ENCODE data around the gene VAV2. TPM values are rescaled to one million over a fixed set of nuclear protein-coding genes. Genes with fewer than 3 reads are reported as not detected.

VAV2 gene
- total and polyA plus RNA-seq, 4 donors, result 4.9 to 26.4 (median 17.0) TPM

- H3K9ac ChIP-seq (ENCODE audit: low read depth in 1 of 2, low read length in 2 of 2), result no peak overlapping the region
- no peak overlapping the region for H3K4me3 ChIP-seq (ENCODE audit: low read depth in 1 of 3, low read length in 3 of 3)
- TF ChIP-seq RAD21 (IDR thresholded peaks at IDR 0.05) (no peak), HNF4G (IDR thresholded peaks at IDR 0.05) (no peak), GABPA (IDR thresholded peaks at IDR 0.05 in 1 of 2, conservative IDR thresholded peaks at IDR 0.05 in 1 of 2) (no peak), HNF4A (conservative IDR thresholded peaks at IDR 0.05) (no peak), FOXA2 (IDR thresholded peaks at IDR 0.05) (no peak), JUND (IDR thresholded peaks at IDR 0.05) (no peak), SP1 (IDR thresholded peaks at IDR 0.05) (no peak), FOXA1 (IDR thresholded peaks at IDR 0.05) (no peak), ATF3 (IDR thresholded peaks at IDR 0.05) (no peak), TAF1 (conservative IDR thresholded peaks at IDR 0.05) (no peak), NR2F2 (IDR thresholded peaks at IDR 0.05) (no peak), EGR1 (IDR thresholded peaks at IDR 0.05; ENCODE audit: low read depth in 2 of 2) (no peak)
- TF ChIP-seq, protein P1, sequence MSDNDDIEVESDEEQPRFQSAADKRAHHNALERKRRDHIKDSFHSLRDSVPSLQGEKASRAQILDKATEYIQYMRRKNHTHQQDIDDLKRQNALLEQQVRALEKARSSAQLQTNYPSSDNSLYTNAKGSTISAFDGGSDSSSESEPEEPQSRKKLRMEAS (IDR thresholded peaks at IDR 0.05), result no peak
- TF ChIP-seq, protein P2, sequence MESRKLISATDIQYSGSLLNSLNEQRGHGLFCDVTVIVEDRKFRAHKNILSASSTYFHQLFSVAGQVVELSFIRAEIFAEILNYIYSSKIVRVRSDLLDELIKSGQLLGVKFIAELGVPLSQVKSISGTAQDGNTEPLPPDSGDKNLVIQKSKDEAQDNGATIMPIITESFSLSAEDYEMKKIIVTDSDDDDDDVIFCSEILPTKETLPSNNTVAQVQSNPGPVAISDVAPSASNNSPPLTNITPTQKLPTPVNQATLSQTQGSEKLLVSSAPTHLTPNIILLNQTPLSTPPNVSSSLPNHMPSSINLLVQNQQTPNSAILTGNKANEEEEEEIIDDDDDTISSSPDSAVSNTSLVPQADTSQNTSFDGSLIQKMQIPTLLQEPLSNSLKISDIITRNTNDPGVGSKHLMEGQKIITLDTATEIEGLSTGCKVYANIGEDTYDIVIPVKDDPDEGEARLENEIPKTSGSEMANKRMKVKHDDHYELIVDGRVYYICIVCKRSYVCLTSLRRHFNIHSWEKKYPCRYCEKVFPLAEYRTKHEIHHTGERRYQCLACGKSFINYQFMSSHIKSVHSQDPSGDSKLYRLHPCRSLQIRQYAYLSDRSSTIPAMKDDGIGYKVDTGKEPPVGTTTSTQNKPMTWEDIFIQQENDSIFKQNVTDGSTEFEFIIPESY (IDR thresholded peaks at IDR 0.05), result no peak
- TF ChIP-seq, protein P3, sequence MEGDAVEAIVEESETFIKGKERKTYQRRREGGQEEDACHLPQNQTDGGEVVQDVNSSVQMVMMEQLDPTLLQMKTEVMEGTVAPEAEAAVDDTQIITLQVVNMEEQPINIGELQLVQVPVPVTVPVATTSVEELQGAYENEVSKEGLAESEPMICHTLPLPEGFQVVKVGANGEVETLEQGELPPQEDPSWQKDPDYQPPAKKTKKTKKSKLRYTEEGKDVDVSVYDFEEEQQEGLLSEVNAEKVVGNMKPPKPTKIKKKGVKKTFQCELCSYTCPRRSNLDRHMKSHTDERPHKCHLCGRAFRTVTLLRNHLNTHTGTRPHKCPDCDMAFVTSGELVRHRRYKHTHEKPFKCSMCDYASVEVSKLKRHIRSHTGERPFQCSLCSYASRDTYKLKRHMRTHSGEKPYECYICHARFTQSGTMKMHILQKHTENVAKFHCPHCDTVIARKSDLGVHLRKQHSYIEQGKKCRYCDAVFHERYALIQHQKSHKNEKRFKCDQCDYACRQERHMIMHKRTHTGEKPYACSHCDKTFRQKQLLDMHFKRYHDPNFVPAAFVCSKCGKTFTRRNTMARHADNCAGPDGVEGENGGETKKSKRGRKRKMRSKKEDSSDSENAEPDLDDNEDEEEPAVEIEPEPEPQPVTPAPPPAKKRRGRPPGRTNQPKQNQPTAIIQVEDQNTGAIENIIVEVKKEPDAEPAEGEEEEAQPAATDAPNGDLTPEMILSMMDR (IDR thresholded peaks at IDR 0.05; ENCODE audit: low read depth, low read length, missing input control), result no peak
- peaks cover 0 to 16% (median 5%) of the 10 kb centered on the region in 4 donors for H3K4me1 ChIP-seq (ENCODE audit: control insufficient read depth in 4 of 4, insufficient read depth in 4 of 4, low read length in 3 of 4)
- no peaks in the 10 kb centered on the region for H3K27me3 ChIP-seq (ENCODE audit: control insufficient read depth in 4 of 4, insufficient read depth in 4 of 4, low read length in 3 of 4)
- WGBS, result 72% methylated on average over 13 of the region's 13 CpGs
- no peak for DNase-seq (ENCODE audit: low spot score)
- no peak overlapping the region for H3K27ac ChIP-seq (ENCODE audit: low read depth in 1 of 2, low read length in 2 of 2)
- H3K36me3 ChIP-seq (ENCODE audit: control insufficient read depth in 4 of 4, insufficient read depth in 3 of 4, low read depth in 1 of 4, low read length in 3 of 4), result peaks cover 0 to 5% (median 0%) of the 10 kb centered on the region in 4 donors
- H3K9me3 ChIP-seq (ENCODE audit: control insufficient read depth in 4 of 4, low read length in 3 of 4), result no peaks in the 10 kb centered on the region
Measured at GRCh38 chr9:133945314-133945975, 46.7 kb downstream of the VAV2 start.

DNA sequence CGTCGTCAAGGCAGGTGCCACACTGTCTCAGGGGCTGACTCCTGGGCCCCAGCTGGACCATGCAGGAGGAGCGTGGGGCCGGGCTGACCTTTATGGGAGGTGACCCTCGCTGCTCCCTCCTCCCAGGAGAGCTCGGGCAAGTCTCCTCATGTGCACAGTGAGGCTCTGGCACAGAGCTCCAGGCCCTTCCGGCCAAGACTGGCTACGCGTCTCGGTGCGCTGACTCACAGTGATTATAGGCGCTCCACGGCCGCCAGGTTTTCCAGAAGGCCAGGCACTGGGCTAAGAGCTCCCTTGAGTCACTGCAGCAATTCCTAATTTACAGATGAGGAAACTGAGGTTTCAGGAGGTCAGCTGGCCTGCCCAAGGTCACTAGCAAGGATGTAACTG, 47.4 kb downstream of the VAV2 start:
- H3K36me3 ChIP-seq (ENCODE audit: control insufficient read depth in 4 of 4, insufficient read depth in 3 of 4, low read depth in 1 of 4, low read length in 3 of 4), result peaks cover 0 to 5% (median 0%) of the 10 kb centered on the region in 4 donors
- H3K9me3 ChIP-seq (ENCODE audit: control insufficient read depth in 4 of 4, low read length in 3 of 4), result no peaks in the 10 kb centered on the region
- DNase-seq (ENCODE audit: low spot score), result no peak
- peaks cover 0 to 16% (median 5%) of the 10 kb centered on the region in 4 donors for H3K4me1 ChIP-seq (ENCODE audit: control insufficient read depth in 4 of 4, insufficient read depth in 4 of 4, low read length in 3 of 4)
- H3K27me3 ChIP-seq (ENCODE audit: control insufficient read depth in 4 of 4, insufficient read depth in 4 of 4, low read length in 3 of 4), result no peaks in the 10 kb centered on the region
- H3K4me3 ChIP-seq (ENCODE audit: low read depth in 1 of 3, low read length in 3 of 3), result no peak overlapping the region
- 91% methylated on average over 14 of the region's 14 CpGs for WGBS
- no peak for TF ChIP-seq JUND (IDR thresholded peaks at IDR 0.05)
- no peak for TF ChIP-seq NR2F2 (IDR thresholded peaks at IDR 0.05)
- no peak for TF ChIP-seq HNF4A (conservative IDR thresholded peaks at IDR 0.05)
- TF ChIP-seq GABPA (IDR thresholded peaks at IDR 0.05 in 1 of 2, conservative IDR thresholded peaks at IDR 0.05 in 1 of 2), result no peak
- TF ChIP-seq YY1 (IDR thresholded peaks at IDR 0.05), result no peak
- TF ChIP-seq RAD21 (IDR thresholded peaks at IDR 0.05), result no peak
- no peak for TF ChIP-seq FOXA1 (IDR thresholded peaks at IDR 0.05)
- no peak overlapping the region for H3K27ac ChIP-seq (ENCODE audit: low read depth in 1 of 2, low read length in 2 of 2)
- H3K9ac ChIP-seq (ENCODE audit: low read depth in 1 of 2, low read length in 2 of 2), result no peak overlapping the region
